ENCODE measurements around the gene IFT52. TPM values are rescaled to one million over a fixed set of nuclear protein-coding genes. Genes with fewer than 3 reads are reported as not detected.
A peak's percentile ranks its signal among the peaks of the same experiment; 100 is the strongest.

IFT52 gene
- 44.7 TPM for polyA plus RNA-seq (2013, experiment 1 of 2; ENCODE audit: insufficient read length)
- polyA plus RNA-seq (2013, experiment 2 of 2; ENCODE audit: insufficient read length), result 44.7 TPM

- DNase-seq, result peak; percentile 91
Observed at GRCh38 chr20:43590392-43591303, at the start of gene IFT52. IFT52 (plus strand) TSS chr20:43590937; CDS start chr20:43594699, 3,762 bp downstream.

GRCh38 chr20:43541214-43541613, 49.5 kb upstream of the IFT52 start:
- DNase-seq, result peak; percentile 20

- DNase-seq, result no peak
Observed at GRCh38 chr20:43542161-43542560, 48.6 kb upstream of the IFT52 start.

- no peak for DNase-seq
Observed at GRCh38 chr20:43542674-43543073, 48.1 kb upstream of the IFT52 start.

- no peak for DNase-seq
Observed at GRCh38 chr20:43543138-43543537, 47.6 kb upstream of the IFT52 start.

GRCh38 chr20:43544501-43544900, 46.2 kb upstream of the IFT52 start:
- DNase-seq, result no peak

- no peak for DNase-seq
Observed at GRCh38 chr20:43545837-43546578, 44.7 kb upstream of the IFT52 start.

GRCh38 chr20:43548273-43548880, 42.4 kb upstream of the IFT52 start:
- DNase-seq, result no peak

- DNase-seq, result no peak
Observed at GRCh38 chr20:43549416-43550065, 41.2 kb upstream of the IFT52 start.

- DNase-seq, result no peak
Observed at GRCh38 chr20:43550456-43550855, 40.3 kb upstream of the IFT52 start.

GRCh38 chr20:43554369-43554768, 36.4 kb upstream of the IFT52 start:
- DNase-seq, result no peak

- no peak for DNase-seq
Observed at GRCh38 chr20:43558412-43559146, 32.2 kb upstream of the IFT52 start, which contains the start of gene SGK2. SGK2 (plus strand) TSS chr20:43559027; CDS start chr20:43566496, 7,469 bp downstream.

GRCh38 chr20:43559147-43559987, 31.4 kb upstream of the IFT52 start:
- DNase-seq, result no peak

GRCh38 chr20:43560974-43561373, 29.8 kb upstream of the IFT52 start:
- DNase-seq, result no peak

GRCh38 chr20:43563429-43563828, 27.3 kb upstream of the IFT52 start:
- DNase-seq, result no peak

- DNase-seq, result no peak
Observed at GRCh38 chr20:43563991-43564390, 26.7 kb upstream of the IFT52 start.

GRCh38 chr20:43564455-43564854, 26.3 kb upstream of the IFT52 start:
- DNase-seq, result no peak

GRCh38 chr20:43564993-43565757, 25.6 kb upstream of the IFT52 start:
- no peak for DNase-seq

GRCh38 chr20:43565758-43566104, 25.0 kb upstream of the IFT52 start:
- DNase-seq, result no peak

GRCh38 chr20:43567477-43567876, 23.3 kb upstream of the IFT52 start:
- no peak for DNase-seq

Data from fibroblast of skin of abdomen (primary cell).